IMR-90 (cell line): ENCODE data around the gene HHIPL1. TPM values are rescaled to one million over a fixed set of nuclear protein-coding genes. Genes with fewer than 3 reads are reported as not detected.

Source experiments
- ATAC-seq: fragments of 200-7000 bp; cut with Tn5 transposase; 2 replicates; pipeline ENCODE4 v1.9.1; 2020; ENCODE audit warnings: low read depth, mild to moderate bottlenecking, moderate library complexity
- BruUV-seq: library from RNA; stranded (reverse); fragments of 400-500 nt; replicated peaks from 2 replicates; lab custom pipeline; 2021; lab: Mats Ljungman, UMichigan
- CTCF ChIA-PET: fragments of 300-600 bp; formaldehyde crosslinking; extraction: SDS; loops from one replicate; lab custom pipeline; 2021; ENCODE audit warnings: antibody characterized with exemption; lab: Yijun Ruan, JAX
- POLR2A ChIA-PET: fragments of 300-600 bp; sonication (Branson Sonifier 250); formaldehyde crosslinking; loops from one replicate; lab custom pipeline; 2022; ENCODE audit warnings: antibody characterized with exemption; ENCODE audit not compliant: unreplicated experiment; lab: Charles Lee
- DNase-seq: peaks from one replicate; pipeline ENCODE4 v3.0.0; 2013
- H2AFZ ChIP-seq: replicated peaks from 2 replicates; pipeline ENCODE3; 2013; ENCODE audit warnings: low read length, mild to moderate bottlenecking; ENCODE audit not compliant: poor library complexity
- H2AK5ac ChIP-seq: 2 replicates; pipeline ENCODE4 v1.6.1; 2013; ENCODE audit warnings: low read depth, low read length, inconsistent platforms
- H2AK9ac ChIP-seq: replicated peaks from 2 replicates; pipeline ENCODE3; 2013; ENCODE audit warnings: mild to moderate bottlenecking, low read depth, low read length, moderate library complexity; ENCODE audit not compliant: poor library complexity
- H2BK120ac ChIP-seq: 2 replicates; pipeline ENCODE4 v1.6.1; 2013; ENCODE audit warnings: low read depth, low read length, inconsistent platforms
- H2BK15ac ChIP-seq: 3 replicates; pipeline ENCODE4 v1.6.1; 2013; ENCODE audit warnings: low read depth, low read length, inconsistent platforms
- H2BK20ac ChIP-seq: 2 replicates; pipeline ENCODE4 v1.6.1; 2013; ENCODE audit warnings: low read depth, mild to moderate bottlenecking, inconsistent platforms, low read length, moderate library complexity
- H2BK5ac ChIP-seq: 2 replicates; pipeline ENCODE4 v1.6.1; 2013; ENCODE audit warnings: mild to moderate bottlenecking, low read depth, low read length, inconsistent platforms; ENCODE audit not compliant: poor library complexity, severe bottlenecking
- H3K14ac ChIP-seq: replicated peaks from 2 replicates; pipeline ENCODE4 v1.6.1; 2013; ENCODE audit warnings: low read depth, low read length, inconsistent platforms
- H3K18ac ChIP-seq: 2 replicates; pipeline ENCODE4 v1.6.1; 2013; ENCODE audit warnings: low read depth, low read length, control low read depth
- H3K23ac ChIP-seq: 2 replicates; pipeline ENCODE4 v1.6.1; 2013; ENCODE audit warnings: low read depth, low read length, inconsistent platforms
- H3K27ac ChIP-seq: 2 replicates; pipeline ENCODE4 v1.5.1; 2013; ENCODE audit warnings: mild to moderate bottlenecking, control low read depth, low read length; ENCODE audit not compliant: insufficient read depth
- H3K27me3 ChIP-seq: 2 replicates; pipeline ENCODE4 v1.6.1; 2013; ENCODE audit warnings: low read length; ENCODE audit not compliant: control insufficient read depth, insufficient read depth
- H3K36me3 ChIP-seq: 2 replicates; pipeline ENCODE4 v1.6.1; 2013; ENCODE audit warnings: low read length, mixed read lengths; ENCODE audit not compliant: control insufficient read depth, insufficient read depth
- H3K4ac ChIP-seq: 2 replicates; pipeline ENCODE4 v1.6.1; 2013; ENCODE audit warnings: low read depth, low read length, inconsistent platforms
- H3K4me1 ChIP-seq: 2 replicates; pipeline ENCODE4 v1.6.1; 2013; ENCODE audit warnings: low read length, mixed read lengths; ENCODE audit not compliant: control insufficient read depth, insufficient read depth
- H3K4me2 ChIP-seq: 2 replicates; pipeline ENCODE4 v1.6.1; 2013; ENCODE audit warnings: low read depth, mild to moderate bottlenecking, control low read depth, low read length, moderate library complexity
- H3K4me3 ChIP-seq: 2 replicates; pipeline ENCODE4 v1.5.1; 2013; ENCODE audit warnings: low read depth, mild to moderate bottlenecking, control low read depth, low read length, moderate library complexity; ENCODE audit not compliant: insufficient read depth
- H3K56ac ChIP-seq: 2 replicates; pipeline ENCODE4 v1.6.1; 2013; ENCODE audit warnings: low read length, inconsistent platforms; ENCODE audit not compliant: insufficient read depth; ENCODE audit errors: extremely low read depth
- H3K79me1 ChIP-seq, 2 experiments: 2 replicates each; pipeline ENCODE4 v1.6.1; 2013; ENCODE audit warnings: low read length in 2 of 2, inconsistent platforms in 1 of 2, low read depth in 1 of 2
- H3K9ac ChIP-seq: 2 replicates; pipeline ENCODE4 v1.6.1; 2013; ENCODE audit warnings: low read depth, low read length, control low read depth
- H3K9me1 ChIP-seq: 2 replicates; pipeline ENCODE4 v1.6.1; 2013; ENCODE audit warnings: low read length, inconsistent platforms; ENCODE audit not compliant: insufficient read depth
- H3K9me3 ChIP-seq: 2 replicates; pipeline ENCODE4 v1.6.1; 2013; ENCODE audit warnings: low read length; ENCODE audit not compliant: control insufficient read depth, insufficient read depth
- H4K20me1 ChIP-seq: 2 replicates; pipeline ENCODE4 v1.6.1; 2013; ENCODE audit warnings: low read length, inconsistent platforms; ENCODE audit not compliant: insufficient read depth
- H4K5ac ChIP-seq: 2 replicates; pipeline ENCODE4 v1.6.1; 2013; ENCODE audit warnings: mild to moderate bottlenecking, low read depth, low read length, control low read depth
- H4K8ac ChIP-seq, 2 experiments: 2 replicates each; pipeline ENCODE4 v1.6.1; 2013; ENCODE audit warnings: low read depth in 2 of 2, low read length in 2 of 2, control low read depth in 1 of 2, inconsistent platforms in 1 of 2
- H4K91ac ChIP-seq: 2 replicates; pipeline ENCODE4 v1.6.1; 2013; ENCODE audit warnings: low read depth, low read length, inconsistent platforms; ENCODE audit not compliant: insufficient read depth
- MAZ ChIP-seq: IDR thresholded peaks from 2 replicates; pipeline ENCODE4 v1.6.1; 2012; ENCODE audit warnings: low read depth, mild to moderate bottlenecking, low read length, improper control_type of control experiment, moderate library complexity, borderline replicate concordance
- SMC3 ChIP-seq: fragments of 150-350 bp; IDR thresholded peaks from 2 replicates; pipeline ENCODE4 v1.6.1; 2016; ENCODE audit warnings: low read depth, mild to moderate bottlenecking, antibody characterized with exemption, low read length, moderate library complexity
- WGBS, 2 experiments: methylation state at CpG; one replicate each; pipeline versions ENCODE4 v1.1.5 to v1.1.7; 2013; ENCODE audit warnings: missing lambda C conversion rate in 2 of 2; ENCODE audit not compliant: insufficient read length in 1 of 2; ENCODE audit errors: extremely low coverage in 2 of 2; 5-methylcytosine and 5-hydroxymethylcytosine counted together
- dilution Hi-C: fragments of 300-500 bp; cut with HindIII; formaldehyde crosslinking; loops from one replicate; pipeline ENCODE4 v1.14.3; 2018; ENCODE audit warnings: low sequenced_read_pairs; ENCODE audit not compliant: unreplicated experiment
- in situ Hi-C: fragments of 300-500 bp; cut with MboI; formaldehyde crosslinking; loops from 3 replicates; pipeline ENCODE4 v1.14.3; 2019; ENCODE audit warnings: low sequenced_read_pairs, inconsistent platforms, mixed read lengths
- intact Hi-C: fragments of 100-400 bp; cut with micrococcal nuclease; formaldehyde crosslinking; loops from 2 replicates; pipeline ENCODE4 v1.10.0; 2022
- polyA plus RNA-seq, 3 experiments: library from polyadenylated mRNA; depleted of rRNA; stranded (reverse); fragments of >200 nt; gene quantifications; 2 replicates each; pipeline ENCODE4 v1.2.3, GENCODE V29; 2012; ENCODE audit warnings: low replicate concordance in 1 of 3
- total RNA-seq: library from RNA; depleted of rRNA; stranded (reverse); fragments of >200 nt; gene quantifications from 2 replicates; pipeline ENCODE4 v1.2.3, GENCODE V29; 2012
- TF ChIP-seq, protein P1 (sequence below): conservative IDR thresholded peaks from 2 replicates; pipeline ENCODE4 v1.5.1; 2012; ENCODE audit warnings: mild to moderate bottlenecking, low read depth, low read length, improper control_type of control experiment
- TF ChIP-seq, protein P2 (sequence below): fragments of 150-350 bp; IDR thresholded peaks from 2 replicates; pipeline ENCODE4 v1.6.1; 2016; ENCODE audit warnings: low read depth, mild to moderate bottlenecking, low read length, moderate library complexity, borderline replicate concordance

HHIPL1 gene
- total and polyA plus RNA-seq, 2 of the 4 experiments (the other 2 are of a cell fraction) = 0.65 to 0.72 TPM

DNA sequence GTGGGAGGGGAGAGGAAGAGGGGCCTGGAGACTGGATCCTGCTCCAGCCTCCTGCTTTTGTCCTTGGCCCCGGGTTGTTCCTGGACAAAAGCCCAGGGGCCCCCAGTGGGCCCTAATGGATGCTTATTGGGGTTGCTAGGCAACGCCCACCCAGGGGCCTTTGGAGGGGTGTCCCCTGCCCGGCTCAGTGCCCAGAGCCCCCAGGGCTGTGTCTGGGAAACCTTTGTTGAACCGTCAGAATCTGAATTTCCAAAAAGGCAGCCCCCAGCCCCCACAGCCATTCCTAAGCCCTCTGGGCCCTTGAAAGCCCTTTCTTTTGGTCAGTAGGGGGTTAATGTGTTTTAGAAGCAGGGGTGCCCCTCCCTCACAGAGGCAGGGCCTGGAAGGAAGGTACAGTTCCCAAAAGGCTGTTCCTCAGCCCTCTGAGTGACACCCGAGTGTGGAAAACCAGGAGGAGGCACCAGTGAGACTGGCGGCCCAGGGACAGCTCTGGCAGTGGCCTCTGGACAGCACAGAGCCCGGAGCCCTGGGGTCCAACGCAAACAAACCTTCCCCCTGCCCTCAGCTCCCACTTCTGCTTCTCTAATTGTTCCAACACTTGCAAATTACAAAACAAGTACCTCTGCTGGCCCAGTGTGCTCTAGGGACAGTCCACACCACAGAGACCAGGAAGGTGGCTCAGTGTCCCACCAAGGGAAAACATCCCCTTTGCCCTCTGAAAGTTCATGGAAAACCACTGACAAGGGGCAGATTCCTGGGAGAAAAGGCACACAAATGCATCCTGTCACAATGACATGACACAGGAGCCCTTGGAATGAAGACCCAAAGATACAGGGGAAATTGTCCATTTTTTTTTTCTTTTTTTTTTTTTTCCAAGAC is 19.4 kb downstream of the HHIPL1 start:
- H3K4me3 ChIP-seq = no peak overlapping the region
- dilution Hi-C loops = no loop called here
- no peak overlapping the region for H3K18ac ChIP-seq
- H2BK20ac ChIP-seq = no peak overlapping the region
- DNase-seq (no peak), ATAC-seq (no peak)
- no CpG with 5 or more reads among the region's 8 CpGs for WGBS, 2 experiments
- H4K5ac ChIP-seq = no peak overlapping the region
- no peaks in the 10 kb centered on the region for H3K36me3 ChIP-seq
- no TSS peak for BruUV-seq
- H2BK15ac ChIP-seq = no peak overlapping the region
- H3K14ac ChIP-seq = no peak overlapping the region
- in situ Hi-C loops = no loop called here
- H3K79me1 ChIP-seq = no peaks in the 10 kb centered on the region
- peaks cover 25% of the 10 kb centered on the region for H3K27me3 ChIP-seq
- no peak overlapping the region for H3K4me2 ChIP-seq
- H3K9ac ChIP-seq = no peak overlapping the region
- H3K23ac ChIP-seq = no peak overlapping the region
- ChIA-PET POLR2A (interaction anchor here (0.6 kb wide), 1 partner anchor 1150 kb away, joined by 6 read pairs; no protein-coding TSS in a partner anchor), CTCF (no interaction called here)
- TF ChIP-seq SMC3 = no peak
- TF ChIP-seq, protein P1, sequence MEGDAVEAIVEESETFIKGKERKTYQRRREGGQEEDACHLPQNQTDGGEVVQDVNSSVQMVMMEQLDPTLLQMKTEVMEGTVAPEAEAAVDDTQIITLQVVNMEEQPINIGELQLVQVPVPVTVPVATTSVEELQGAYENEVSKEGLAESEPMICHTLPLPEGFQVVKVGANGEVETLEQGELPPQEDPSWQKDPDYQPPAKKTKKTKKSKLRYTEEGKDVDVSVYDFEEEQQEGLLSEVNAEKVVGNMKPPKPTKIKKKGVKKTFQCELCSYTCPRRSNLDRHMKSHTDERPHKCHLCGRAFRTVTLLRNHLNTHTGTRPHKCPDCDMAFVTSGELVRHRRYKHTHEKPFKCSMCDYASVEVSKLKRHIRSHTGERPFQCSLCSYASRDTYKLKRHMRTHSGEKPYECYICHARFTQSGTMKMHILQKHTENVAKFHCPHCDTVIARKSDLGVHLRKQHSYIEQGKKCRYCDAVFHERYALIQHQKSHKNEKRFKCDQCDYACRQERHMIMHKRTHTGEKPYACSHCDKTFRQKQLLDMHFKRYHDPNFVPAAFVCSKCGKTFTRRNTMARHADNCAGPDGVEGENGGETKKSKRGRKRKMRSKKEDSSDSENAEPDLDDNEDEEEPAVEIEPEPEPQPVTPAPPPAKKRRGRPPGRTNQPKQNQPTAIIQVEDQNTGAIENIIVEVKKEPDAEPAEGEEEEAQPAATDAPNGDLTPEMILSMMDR = no peak
- TF ChIP-seq, protein P2, sequence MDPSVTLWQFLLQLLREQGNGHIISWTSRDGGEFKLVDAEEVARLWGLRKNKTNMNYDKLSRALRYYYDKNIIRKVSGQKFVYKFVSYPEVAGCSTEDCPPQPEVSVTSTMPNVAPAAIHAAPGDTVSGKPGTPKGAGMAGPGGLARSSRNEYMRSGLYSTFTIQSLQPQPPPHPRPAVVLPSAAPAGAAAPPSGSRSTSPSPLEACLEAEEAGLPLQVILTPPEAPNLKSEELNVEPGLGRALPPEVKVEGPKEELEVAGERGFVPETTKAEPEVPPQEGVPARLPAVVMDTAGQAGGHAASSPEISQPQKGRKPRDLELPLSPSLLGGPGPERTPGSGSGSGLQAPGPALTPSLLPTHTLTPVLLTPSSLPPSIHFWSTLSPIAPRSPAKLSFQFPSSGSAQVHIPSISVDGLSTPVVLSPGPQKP = no peak
- no peak for TF ChIP-seq MAZ
- H3K4me1 ChIP-seq = no peaks in the 10 kb centered on the region
- H4K8ac ChIP-seq = no peak overlapping the region
- intact Hi-C loops = no loop called here
- no peak overlapping the region for H3K27ac ChIP-seq
- no peak overlapping the region for H2AFZ ChIP-seq
- no peak overlapping the region for H2BK120ac ChIP-seq
- H4K91ac ChIP-seq = no peak overlapping the region
- H2BK5ac ChIP-seq = no peak overlapping the region
- no peak overlapping the region for H3K4ac ChIP-seq
- H3K9me3 ChIP-seq = no peaks in the 10 kb centered on the region
- 0 out of 2 replicates have a peak, but pooled peaks cover 4% of the 10 kb centered on the region for H3K9me1 ChIP-seq
- no peak overlapping the region for H3K56ac ChIP-seq
- no peaks in the 10 kb centered on the region for H4K20me1 ChIP-seq
- no peak overlapping the region for H2AK9ac ChIP-seq
- no peak overlapping the region for H2AK5ac ChIP-seq
